Measurements from ENCODE around the gene IPO9. TPM values are rescaled to one million over a fixed set of nuclear protein-coding genes. Genes with fewer than 3 reads are reported as not detected.

Gene IPO9
- total and polyA plus RNA-seq, 2 of the 4 experiments (the other 2 are of a cell fraction), result 14.0 to 23.4 TPM

DNA sequence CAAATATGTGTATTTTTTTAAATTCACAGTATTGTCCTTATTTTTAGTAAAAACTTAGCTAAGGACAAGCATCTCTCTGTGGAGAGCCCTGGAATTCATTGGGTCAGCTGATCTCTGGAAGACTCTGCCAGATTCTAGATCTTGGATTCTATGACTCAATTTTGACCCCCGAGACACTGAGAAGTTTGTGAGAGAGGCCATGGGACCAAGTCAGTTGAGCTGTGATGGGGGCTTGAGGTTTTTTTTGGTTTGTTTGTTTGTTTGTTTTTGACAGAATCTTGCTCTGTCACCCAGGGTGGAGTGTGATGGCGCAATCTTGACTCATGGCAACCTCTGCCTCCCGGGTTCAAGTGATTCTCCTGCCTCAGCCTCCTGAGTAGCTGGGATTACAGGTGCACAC is 73.2 kb downstream of the IPO9 start:
- H4K91ac ChIP-seq (ENCODE audit: insufficient read depth, low read depth, low read length), result no peak overlapping the region; the same call in 1 of the 2 replicates
- H3K23ac ChIP-seq (ENCODE audit: low read depth, low read length), result no peak overlapping the region; the same call in 1 of the 2 replicates
- no peak overlapping the region for H2BK120ac ChIP-seq (ENCODE audit: low read depth, low read length)
- no peak overlapping the region for H3K56ac ChIP-seq (ENCODE audit: extremely low read depth, insufficient read depth, low read length)
- dilution Hi-C loops (cut with HindIII; ENCODE audit: low sequenced_read_pairs, unreplicated experiment), result no loop called here
- H3K9ac ChIP-seq (ENCODE audit: low read depth, low read length), result no peak overlapping the region
- no peaks in the 10 kb centered on the region for H3K9me3 ChIP-seq (ENCODE audit: control insufficient read depth, insufficient read depth, low read length)
- H3K14ac ChIP-seq (replicated peaks; ENCODE audit: low read depth, low read length), result no peak overlapping the region
- H3K27ac ChIP-seq (ENCODE audit: insufficient read depth, low read length), result peak overlapping the region; percentile 35; the same call in 1 of the 2 replicates
- ATAC-seq (ENCODE audit: low read depth), result no peak
- H3K4me3 ChIP-seq (ENCODE audit: insufficient read depth, low read depth, low read length), result no peak overlapping the region
- no peak overlapping the region for H3K4me2 ChIP-seq (ENCODE audit: low read depth, low read length)
- H3K27me3 ChIP-seq (ENCODE audit: control insufficient read depth, insufficient read depth, low read length), result no peaks in the 10 kb centered on the region
- peak overlapping the region; percentile 20; the same call in 1 of the 2 replicates for H2AK5ac ChIP-seq (ENCODE audit: low read depth, low read length)
- H3K4me1 ChIP-seq (ENCODE audit: control insufficient read depth, insufficient read depth, low read length), result peaks cover 35% of the 10 kb centered on the region
- H3K18ac ChIP-seq (ENCODE audit: low read depth, low read length), result no peak overlapping the region
- no peak overlapping the region for H2AFZ ChIP-seq (replicated peaks; ENCODE audit: low read length, poor library complexity)
- TF ChIP-seq MAZ (IDR thresholded peaks at IDR 0.05; ENCODE audit: borderline replicate concordance, low read depth, low read length) (no peak), CEBPB (IDR thresholded peaks at IDR 0.05; ENCODE audit: low read depth, low read length) (peak; percentile 56)
- TF ChIP-seq, protein P1, sequence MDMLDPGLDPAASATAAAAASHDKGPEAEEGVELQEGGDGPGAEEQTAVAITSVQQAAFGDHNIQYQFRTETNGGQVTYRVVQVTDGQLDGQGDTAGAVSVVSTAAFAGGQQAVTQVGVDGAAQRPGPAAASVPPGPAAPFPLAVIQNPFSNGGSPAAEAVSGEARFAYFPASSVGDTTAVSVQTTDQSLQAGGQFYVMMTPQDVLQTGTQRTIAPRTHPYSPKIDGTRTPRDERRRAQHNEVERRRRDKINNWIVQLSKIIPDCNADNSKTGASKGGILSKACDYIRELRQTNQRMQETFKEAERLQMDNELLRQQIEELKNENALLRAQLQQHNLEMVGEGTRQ (IDR thresholded peaks at IDR 0.05; ENCODE audit: low read depth, low read length), result peak; percentile 80
- intact Hi-C loops (cut with micrococcal nuclease), result no loop called here
- H4K20me1 ChIP-seq (ENCODE audit: insufficient read depth, low read length), result no peaks in the 10 kb centered on the region
- no peak overlapping the region for H4K8ac ChIP-seq (ENCODE audit: low read depth in 2 of 2, low read length in 2 of 2)
- peak overlapping the region; percentile 36; the same call in 1 of the 2 replicates for H3K4ac ChIP-seq (ENCODE audit: low read depth, low read length)
- no CpG with 5 or more reads among the region's 3 CpGs for WGBS, 2 experiments (ENCODE audit: extremely low coverage in 2 of 2, insufficient read length in 1 of 2)
- H2BK15ac ChIP-seq (ENCODE audit: low read depth, low read length), result peak overlapping the region; percentile 11; the same call in 2 of the 3 replicates
- DNase-seq, result peak; percentile 61
- in situ Hi-C loops (cut with MboI; ENCODE audit: low sequenced_read_pairs), result no loop called here
- H2BK5ac ChIP-seq (ENCODE audit: low read depth, low read length, poor library complexity, severe bottlenecking), result peak overlapping the region; percentile 57
- H3K79me1 ChIP-seq (ENCODE audit: low read depth in 1 of 2, low read length in 2 of 2), result peaks cover 23 to 67% of the 10 kb centered on the region in 2 experiments
- peaks cover 34% of the 10 kb centered on the region for H3K36me3 ChIP-seq (ENCODE audit: control insufficient read depth, insufficient read depth, low read length)
- H3K9me1 ChIP-seq (ENCODE audit: insufficient read depth, low read length), result peaks cover 41% of the 10 kb centered on the region
- H4K5ac ChIP-seq (ENCODE audit: low read depth, low read length), result no peak overlapping the region
- no peak overlapping the region for H2BK20ac ChIP-seq (ENCODE audit: low read depth, low read length)
- no TSS peak for BruUV-seq (replicated peaks)
- H2AK9ac ChIP-seq (replicated peaks; ENCODE audit: low read depth, low read length, poor library complexity), result no peak overlapping the region
- CTCF ChIA-PET, result no interaction called here
- POLR2A ChIA-PET (ENCODE audit: unreplicated experiment), result interaction anchor here (3.6 kb wide), 1 partner anchor 43 kb away, joined by 24 read pairs; the partner anchor contains the start of gene LMOD1
